Nephron (organoid): ENCODE data around the gene RRP7A.
"Not testable (repeated sequence)": the region's sequence is repeated elsewhere in the genome, so short reads cannot be mapped to it uniquely, and the experiment has no call there.

Source experiments
- H3K27ac Mint-ChIP-seq, 3 experiments: 2 replicates each; pipeline ENCODE4 v1.8.0; 2020; ENCODE audit warnings: mixed read lengths in 3 of 3, mild to moderate bottlenecking in 2 of 3, moderate library complexity in 1 of 3
- H3K27me3 Mint-ChIP-seq: 2 replicates; pipeline ENCODE4 v1.8.0; 2021; ENCODE audit warnings: low read depth, mild to moderate bottlenecking, moderate library complexity, mixed read lengths
- H3K36me3 Mint-ChIP-seq: 2 replicates; pipeline ENCODE4 v1.8.0; 2020; ENCODE audit warnings: low read depth, mixed read lengths
- H3K4me1 Mint-ChIP-seq: 2 replicates; pipeline ENCODE4 v1.8.0; 2020; ENCODE audit warnings: mixed read lengths
- H3K4me3 Mint-ChIP-seq, 3 experiments: 2 replicates each; pipeline ENCODE4 v1.8.0; 2020; ENCODE audit warnings: mild to moderate bottlenecking in 3 of 3, mixed read lengths in 3 of 3, moderate library complexity in 2 of 3
- H3K9me3 Mint-ChIP-seq: 2 replicates; pipeline ENCODE4 v1.8.0; 2020; ENCODE audit warnings: mixed read lengths
- TF ChIP-seq, protein P1 (sequence below), 3 experiments: fragments of 200-600 bp; sonication (generic); IDR thresholded peaks; one replicate each; pipeline ENCODE4 v1.5.0; 2021; ENCODE audit warnings: antibody characterized with exemption in 3 of 3; ENCODE audit not compliant: unreplicated experiment in 3 of 3

RRP7A gene

DNA sequence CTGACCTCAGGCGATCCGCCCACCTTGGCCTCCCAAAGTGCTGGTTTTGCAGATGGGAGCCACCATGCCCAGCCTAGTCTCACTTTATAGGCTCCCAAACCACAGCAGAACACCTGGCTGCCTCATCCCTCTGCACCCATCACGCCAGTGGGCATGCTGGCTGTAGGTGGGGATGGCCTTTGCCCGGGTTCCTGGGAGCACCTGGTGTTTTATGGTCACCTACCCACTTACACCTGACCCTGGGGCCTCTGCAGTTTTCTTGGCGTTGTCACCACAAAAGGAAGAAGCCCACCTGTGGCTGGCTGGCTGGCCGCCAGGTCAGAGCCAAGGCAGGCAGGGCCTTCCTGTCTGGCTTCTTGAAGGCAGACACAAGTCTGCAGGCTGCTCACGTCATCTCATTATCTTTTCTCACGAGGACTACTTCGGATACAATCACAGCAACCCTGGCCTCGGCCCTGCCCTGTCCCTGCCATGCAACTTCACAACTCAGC is 8.2 kb downstream of the RRP7A start:
- H3K36me3 Mint-ChIP-seq, result peaks cover 20% of the 10 kb centered on the region
- H3K27me3 Mint-ChIP-seq, result peaks cover 3% of the 10 kb centered on the region
- peaks cover 5% of the 10 kb centered on the region for H3K4me1 Mint-ChIP-seq
- TF ChIP-seq, protein P1, sequence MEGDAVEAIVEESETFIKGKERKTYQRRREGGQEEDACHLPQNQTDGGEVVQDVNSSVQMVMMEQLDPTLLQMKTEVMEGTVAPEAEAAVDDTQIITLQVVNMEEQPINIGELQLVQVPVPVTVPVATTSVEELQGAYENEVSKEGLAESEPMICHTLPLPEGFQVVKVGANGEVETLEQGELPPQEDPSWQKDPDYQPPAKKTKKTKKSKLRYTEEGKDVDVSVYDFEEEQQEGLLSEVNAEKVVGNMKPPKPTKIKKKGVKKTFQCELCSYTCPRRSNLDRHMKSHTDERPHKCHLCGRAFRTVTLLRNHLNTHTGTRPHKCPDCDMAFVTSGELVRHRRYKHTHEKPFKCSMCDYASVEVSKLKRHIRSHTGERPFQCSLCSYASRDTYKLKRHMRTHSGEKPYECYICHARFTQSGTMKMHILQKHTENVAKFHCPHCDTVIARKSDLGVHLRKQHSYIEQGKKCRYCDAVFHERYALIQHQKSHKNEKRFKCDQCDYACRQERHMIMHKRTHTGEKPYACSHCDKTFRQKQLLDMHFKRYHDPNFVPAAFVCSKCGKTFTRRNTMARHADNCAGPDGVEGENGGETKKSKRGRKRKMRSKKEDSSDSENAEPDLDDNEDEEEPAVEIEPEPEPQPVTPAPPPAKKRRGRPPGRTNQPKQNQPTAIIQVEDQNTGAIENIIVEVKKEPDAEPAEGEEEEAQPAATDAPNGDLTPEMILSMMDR (IDR thresholded peaks at IDR 0.05; ENCODE audit: unreplicated experiment in 3 of 3), result no peak
- H3K4me3 Mint-ChIP-seq, result no peak overlapping the region
- H3K27ac Mint-ChIP-seq, result peak overlapping the region; percentile 51 to 87 (median 52)
- no peaks in the 10 kb centered on the region for H3K9me3 Mint-ChIP-seq

DNA sequence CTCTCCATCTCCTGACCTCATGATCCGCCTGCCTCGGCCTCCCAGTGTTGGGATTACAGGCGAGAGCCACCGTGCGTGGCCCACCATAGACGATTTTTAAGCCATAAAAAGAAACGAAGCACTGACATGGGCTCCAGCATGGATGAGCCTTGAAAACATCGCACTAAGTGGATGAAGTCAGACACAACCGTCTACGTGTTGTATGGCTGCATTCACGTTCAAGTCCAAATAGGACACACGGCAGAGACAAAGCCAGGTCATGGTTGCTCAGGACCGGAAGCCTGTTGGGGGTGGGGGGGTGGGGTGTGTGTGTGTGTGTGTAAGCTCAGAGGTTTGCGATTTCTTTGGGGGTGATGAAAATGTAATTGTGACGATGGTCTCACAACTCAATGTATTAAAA is 10.0 kb downstream of the RRP7A start:
- Mint-ChIP-seq H3K4me3 (no peak overlapping the region), H3K4me1 (peaks cover 5% of the 10 kb centered on the region), H3K36me3 (peaks cover 12% of the 10 kb centered on the region), H3K27me3 (peaks cover 3% of the 10 kb centered on the region), H3K9me3 (no peaks in the 10 kb centered on the region), H3K27ac (no peak overlapping the region)
- TF ChIP-seq, protein P1 (IDR thresholded peaks at IDR 0.05; ENCODE audit: unreplicated experiment in 3 of 3), result no peak

DNA sequence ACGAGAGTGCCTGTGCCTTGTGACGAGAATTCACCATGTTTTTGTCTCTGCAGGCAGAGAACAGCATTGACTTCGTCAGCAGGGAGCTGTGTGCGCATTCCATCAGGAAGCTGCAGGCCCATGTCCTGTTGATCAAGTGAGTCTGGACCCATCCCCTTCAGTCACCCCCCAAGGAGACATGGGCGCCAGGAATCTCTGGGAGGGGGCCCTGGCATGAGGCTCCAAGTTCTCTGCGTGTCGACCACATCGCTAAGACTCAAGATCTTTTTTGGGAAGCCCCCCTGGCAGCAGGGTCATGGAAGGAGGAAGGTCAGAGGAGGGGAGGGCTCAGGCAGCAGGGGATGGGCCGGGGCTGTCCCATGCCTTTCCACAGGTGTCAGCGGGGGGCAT is 10.6 kb downstream of the RRP7A start:
- not testable (repeated sequence) for H3K9me3 Mint-ChIP-seq, H3K27me3 Mint-ChIP-seq, H3K4me3 Mint-ChIP-seq, H3K27ac Mint-ChIP-seq, H3K4me1 Mint-ChIP-seq
- H3K36me3 Mint-ChIP-seq, result peaks cover 12% of the 10 kb centered on the region

DNA sequence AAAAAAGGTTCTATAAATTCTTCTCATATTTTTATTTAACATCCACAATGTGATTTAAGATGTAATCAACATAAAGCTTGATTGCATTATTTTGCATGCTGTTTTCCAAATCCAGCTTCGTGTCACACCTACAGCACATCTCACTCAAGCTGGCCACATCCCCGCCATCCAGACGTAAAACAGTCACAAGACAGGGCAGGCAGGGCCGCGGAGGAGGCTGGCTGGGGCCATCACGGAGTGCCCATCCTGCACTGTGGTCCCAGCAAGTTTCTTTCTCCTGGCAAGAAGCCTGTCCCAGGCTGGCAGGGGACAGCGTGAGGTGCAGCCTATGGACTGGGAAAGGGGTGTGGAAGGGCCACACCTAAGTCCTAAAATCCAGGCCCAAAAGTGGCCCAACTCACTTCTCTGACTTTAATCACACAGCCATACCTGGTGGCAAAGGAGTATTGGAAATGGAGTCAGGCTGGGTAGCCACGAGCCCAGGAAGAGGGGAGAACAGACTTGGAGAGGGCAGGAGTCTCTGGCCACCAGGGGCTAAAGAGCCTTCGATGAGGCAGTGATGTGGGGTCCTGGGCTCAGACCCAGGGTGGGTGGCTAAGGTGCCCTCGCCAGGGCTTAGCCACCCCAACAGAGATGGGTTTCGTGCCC is 11.1 kb downstream of the RRP7A start:
- H3K9me3 Mint-ChIP-seq, H3K27ac Mint-ChIP-seq, H3K4me1 Mint-ChIP-seq, H3K4me3 Mint-ChIP-seq, H3K27me3 Mint-ChIP-seq: not testable (repeated sequence)
- peaks cover 12% of the 10 kb centered on the region for H3K36me3 Mint-ChIP-seq

DNA sequence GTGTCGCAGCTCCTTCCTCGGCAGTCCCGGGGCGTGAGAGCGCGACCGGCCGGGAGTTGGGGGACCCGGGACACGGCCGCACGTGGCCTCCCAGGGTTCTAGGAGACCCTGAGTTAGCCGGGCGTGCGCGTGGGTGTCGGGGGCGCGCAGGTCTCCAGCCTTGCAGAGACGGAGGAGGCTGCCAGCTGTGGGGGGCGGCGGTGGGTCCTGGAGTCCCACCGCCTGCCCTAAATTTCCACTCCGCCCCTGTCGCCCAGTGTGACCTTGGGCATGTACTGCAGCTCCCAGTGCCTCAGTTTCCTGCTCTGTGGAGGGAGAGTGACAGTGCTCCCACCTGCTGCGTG is 18.8 kb downstream of the RRP7A start:
- TF ChIP-seq, protein P1 (IDR thresholded peaks at IDR 0.05; ENCODE audit: unreplicated experiment in 3 of 3), result no peak
- Mint-ChIP-seq H3K9me3 (no peaks in the 10 kb centered on the region), H3K27ac (no peak overlapping the region), H3K4me1 (no peaks in the 10 kb centered on the region), H3K36me3 (no peaks in the 10 kb centered on the region), H3K27me3 (peaks cover 7% of the 10 kb centered on the region), H3K4me3 (no peak overlapping the region)

DNA sequence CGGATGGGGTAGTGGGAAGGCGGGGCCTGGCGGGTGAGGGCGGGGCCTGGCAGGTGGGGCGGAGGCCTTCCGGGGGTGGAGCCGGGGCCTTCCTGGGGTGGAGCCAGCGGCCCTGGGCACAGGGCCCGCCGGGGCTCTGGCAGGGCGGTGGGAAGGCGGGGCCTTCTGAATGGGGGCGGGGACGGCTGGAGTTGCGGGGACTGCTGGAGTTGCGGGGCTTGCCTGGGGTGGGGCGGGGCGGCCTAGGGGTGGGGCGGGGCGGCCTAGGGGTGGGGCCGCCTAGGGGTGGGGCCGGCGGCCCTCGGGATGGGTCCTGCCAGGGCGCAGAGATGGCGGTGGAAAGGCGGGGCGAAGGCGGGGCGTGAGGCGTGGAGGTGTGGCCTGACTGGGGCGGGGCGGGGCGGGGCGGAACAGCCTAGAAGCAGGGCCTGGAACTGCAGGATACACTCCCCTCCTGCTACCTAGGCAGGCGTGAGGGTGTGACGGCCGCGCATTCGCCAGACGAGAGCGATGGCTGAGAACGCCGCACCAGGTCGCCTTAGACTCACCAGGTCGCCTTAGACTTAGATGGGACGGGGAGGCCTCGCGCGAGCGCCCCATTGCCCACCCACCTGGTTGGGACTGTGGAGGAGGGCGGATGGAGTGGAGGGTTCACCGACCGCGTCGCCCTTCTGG is 19.3 kb downstream of the RRP7A start:
- H3K4me1 Mint-ChIP-seq, result no peaks in the 10 kb centered on the region
- H3K27ac Mint-ChIP-seq, result no peak overlapping the region
- H3K4me3 Mint-ChIP-seq, result no peak overlapping the region
- H3K36me3 Mint-ChIP-seq, result no peaks in the 10 kb centered on the region
- TF ChIP-seq, protein P1 (IDR thresholded peaks at IDR 0.05; ENCODE audit: unreplicated experiment in 3 of 3), result no peak
- no peaks in the 10 kb centered on the region for H3K9me3 Mint-ChIP-seq
- peaks cover 7% of the 10 kb centered on the region for H3K27me3 Mint-ChIP-seq

DNA sequence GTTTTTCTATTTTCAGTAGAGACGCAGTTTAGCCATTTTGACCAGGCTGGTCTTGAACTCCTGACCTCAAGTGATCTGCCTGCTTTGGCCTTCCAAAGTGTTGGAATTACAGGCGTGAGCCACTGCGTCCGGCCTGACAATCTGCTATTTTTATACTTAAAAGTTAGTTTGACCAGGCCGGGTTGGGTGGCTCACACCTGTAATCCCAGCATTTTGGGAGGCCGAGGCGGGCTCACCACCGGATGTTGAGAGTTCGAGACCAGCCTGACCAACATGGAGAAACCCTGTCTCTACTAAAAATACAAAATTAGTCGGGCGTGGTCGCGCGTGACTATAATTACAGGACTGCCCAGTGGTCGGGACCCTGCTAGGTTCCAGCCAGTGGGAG is 19.8 kb downstream of the RRP7A start:
- H3K27ac Mint-ChIP-seq, H3K9me3 Mint-ChIP-seq, H3K4me1 Mint-ChIP-seq, H3K27me3 Mint-ChIP-seq, H3K36me3 Mint-ChIP-seq, H3K4me3 Mint-ChIP-seq: not testable (repeated sequence)

DNA sequence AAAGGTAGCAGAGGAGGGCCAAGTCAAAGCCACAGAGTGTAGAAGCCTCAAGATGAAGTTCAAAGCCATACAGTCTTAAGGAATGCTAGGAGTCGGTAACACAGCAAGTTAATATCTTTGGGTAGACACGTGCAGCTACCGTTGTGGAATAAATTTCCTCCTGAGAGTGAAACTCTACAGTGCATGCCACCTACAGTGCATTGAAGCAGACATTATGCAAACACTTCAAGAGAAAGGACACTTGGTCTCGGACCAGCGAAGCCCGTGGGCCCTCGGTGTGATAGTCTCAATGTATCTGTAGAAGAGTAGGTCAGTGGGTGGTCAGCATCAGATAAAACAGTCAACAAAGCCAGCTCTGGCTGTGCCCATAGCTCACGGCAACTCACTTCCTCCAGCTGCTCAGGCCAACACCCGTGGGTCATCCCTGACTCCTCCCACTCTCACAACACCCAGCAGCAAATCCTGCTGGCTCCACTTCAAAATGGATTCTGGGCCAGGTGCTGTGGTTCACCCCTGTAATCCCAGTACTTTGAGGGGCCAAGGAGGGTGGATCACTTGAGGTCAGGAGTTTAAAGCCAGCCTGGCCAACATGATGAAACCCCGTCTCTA is 24.0 kb downstream of the RRP7A start:
- peaks cover 11% of the 10 kb centered on the region for H3K27me3 Mint-ChIP-seq
- not testable (repeated sequence) for H3K4me1 Mint-ChIP-seq, H3K4me3 Mint-ChIP-seq, H3K36me3 Mint-ChIP-seq, H3K9me3 Mint-ChIP-seq
- H3K27ac Mint-ChIP-seq, result peak overlapping the region in 1 of 3 experiments; percentile 42
